HG02870 (cell line): ENCODE results near the gene INTS15.
"Not testable (repeated sequence)": the region's sequence is repeated elsewhere in the genome, so short reads cannot be mapped to it uniquely, and the experiment has no call there.

Source experiments
- ATAC-seq: cut with Tn5 transposase; IDR thresholded peaks from one replicate; pipeline ENCODE4 v1.9.1; 2021; ENCODE audit warnings: mild to moderate bottlenecking, moderate library complexity; ENCODE audit not compliant: unreplicated experiment

The INTS15 gene

GRCh38 chr7:6576867-6577368 lies 12.9 kb upstream of the INTS15 start:
- ATAC-seq: not testable (repeated sequence)

GRCh38 chr7:6577369-6578113 lies 12.3 kb upstream of the INTS15 start, which contains the start of gene ZDHHC4:
Gene ZDHHC4 (plus strand): TSS chr7:6577454. CDS start chr7:6580562, 3,108 bp downstream.
- peak; percentile 91 for ATAC-seq

GRCh38 chr7:6578114-6579084 lies 11.4 kb upstream of the INTS15 start:
- ATAC-seq: no peak

- ATAC-seq: no peak
Observed at GRCh38 chr7:6579446-6579845, 10.4 kb upstream of the INTS15 start.

- ATAC-seq: not testable (repeated sequence)
Observed at GRCh38 chr7:6585746-6586432, 3.9 kb upstream of the INTS15 start.

GRCh38 chr7:6588566-6588965 lies 1.3 kb upstream of the INTS15 start:
- no peak for ATAC-seq

- no peak for ATAC-seq
Observed at GRCh38 chr7:6589151-6589828, 531 bp upstream of the INTS15 start.

- ATAC-seq: no peak
Observed at GRCh38 chr7:6590645-6591110, 857 bp downstream of the INTS15 start.

GRCh38 chr7:6600093-6600492 lies 10.3 kb downstream of the INTS15 start:
- no peak for ATAC-seq

GRCh38 chr7:6604458-6604857 lies 14.6 kb downstream of the INTS15 start:
- no peak for ATAC-seq

GRCh38 chr7:6606866-6607583 lies 17.2 kb downstream of the INTS15 start:
- ATAC-seq: no peak

- ATAC-seq: no peak
Observed at GRCh38 chr7:6607651-6608051, 17.8 kb downstream of the INTS15 start.

GRCh38 chr7:6608081-6608480 lies 18.3 kb downstream of the INTS15 start:
- no peak for ATAC-seq

GRCh38 chr7:6608794-6609193 lies 19.0 kb downstream of the INTS15 start:
- no peak for ATAC-seq

- no peak for ATAC-seq
Observed at GRCh38 chr7:6612819-6613218, 23.0 kb downstream of the INTS15 start.

- no peak for ATAC-seq
Observed at GRCh38 chr7:6613706-6614105, 23.9 kb downstream of the INTS15 start.

GRCh38 chr7:6614953-6615722 lies 25.3 kb downstream of the INTS15 start, which contains the start of gene ZNF853:
Gene ZNF853 (plus strand): TSS chr7:6615610. CDS start chr7:6616175, 565 bp downstream.
- ATAC-seq: no peak

- no peak for ATAC-seq
Observed at GRCh38 chr7:6615723-6616555, 26.1 kb downstream of the INTS15 start.
